HG03457 (cell line): ENCODE measurements around the gene TMED3.
"Not testable (repeated sequence)": the region's sequence is repeated elsewhere in the genome, so short reads cannot be mapped to it uniquely, and the experiment has no call there.

Experiments
- ATAC-seq: cut with Tn5 transposase; IDR thresholded peaks from one replicate; pipeline ENCODE4 v1.9.1; 2021; ENCODE audit warnings: moderate number of reproducible peaks; ENCODE audit not compliant: unreplicated experiment

Gene TMED3

DNA sequence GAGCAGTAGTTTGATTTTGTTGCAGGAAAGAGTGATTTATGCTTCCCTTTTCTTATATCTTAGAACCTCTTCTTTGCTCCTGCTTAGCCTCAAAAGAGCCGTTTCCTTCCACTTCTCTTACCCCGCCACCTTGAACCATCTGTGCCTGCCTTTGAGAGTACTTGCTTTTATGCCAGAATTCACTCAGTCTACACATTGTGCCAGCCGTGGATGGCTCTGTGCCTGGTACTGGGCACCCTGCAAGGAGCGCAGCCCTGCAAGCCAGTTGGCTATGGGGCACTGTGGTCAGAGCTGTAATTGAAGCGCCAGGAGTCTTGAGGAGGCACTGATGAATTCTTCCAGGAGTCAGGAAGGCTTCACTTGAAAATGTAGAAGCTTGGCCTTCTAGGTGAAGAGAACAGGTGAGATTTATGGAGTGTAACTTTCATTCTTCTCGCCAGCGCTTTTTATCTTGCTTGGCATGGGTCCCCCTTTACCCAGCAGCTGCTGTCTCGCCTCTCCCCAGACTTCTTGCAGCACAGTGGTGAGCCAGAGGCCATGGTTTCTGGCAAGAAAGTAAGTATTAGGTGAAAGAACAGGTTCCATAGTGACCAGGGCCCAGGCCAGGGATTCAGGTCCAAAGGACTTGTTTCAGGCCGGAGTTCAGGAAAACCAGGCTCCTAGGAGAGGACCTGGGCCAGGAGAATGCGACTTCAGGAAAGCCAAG is 4.9 kb downstream of the TMED3 start:
- ATAC-seq, result no peak

DNA sequence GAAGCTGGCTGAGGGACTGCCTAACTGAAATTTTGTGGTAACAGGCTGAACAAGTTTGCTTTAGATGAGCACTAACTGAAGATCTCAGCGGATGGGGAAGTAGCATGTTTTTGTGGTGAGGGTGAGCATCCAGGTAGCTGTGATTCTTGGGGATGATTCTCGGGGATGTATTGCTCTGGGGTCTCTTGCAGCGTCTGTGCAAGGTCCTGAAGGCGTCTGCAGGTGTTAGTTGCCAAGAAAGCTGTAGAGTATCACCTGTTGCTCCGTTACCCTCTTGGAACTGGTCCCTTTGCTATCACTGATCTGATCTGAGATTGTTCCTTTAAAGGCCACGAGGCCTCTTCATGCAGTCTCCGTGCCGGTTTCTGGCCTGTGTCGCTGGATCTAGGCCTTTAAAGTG is 6.0 kb downstream of the TMED3 start:
- ATAC-seq, result no peak

- not testable (repeated sequence) for ATAC-seq
These were observed 9.1 kb downstream of the TMED3 start for GRCh38 chr15:79319973-79320372.

GRCh38 chr15:79321876-79322275 is 11.0 kb downstream of the TMED3 start:
- ATAC-seq, result no peak

GRCh38 chr15:79322306-79322705 is 11.4 kb downstream of the TMED3 start:
- ATAC-seq, result no peak

- ATAC-seq, result no peak
These were observed 12.0 kb downstream of the TMED3 start for GRCh38 chr15:79322945-79323344.

- ATAC-seq, result no peak
These were observed 18.3 kb downstream of the TMED3 start for GRCh38 chr15:79329171-79329611.

DNA sequence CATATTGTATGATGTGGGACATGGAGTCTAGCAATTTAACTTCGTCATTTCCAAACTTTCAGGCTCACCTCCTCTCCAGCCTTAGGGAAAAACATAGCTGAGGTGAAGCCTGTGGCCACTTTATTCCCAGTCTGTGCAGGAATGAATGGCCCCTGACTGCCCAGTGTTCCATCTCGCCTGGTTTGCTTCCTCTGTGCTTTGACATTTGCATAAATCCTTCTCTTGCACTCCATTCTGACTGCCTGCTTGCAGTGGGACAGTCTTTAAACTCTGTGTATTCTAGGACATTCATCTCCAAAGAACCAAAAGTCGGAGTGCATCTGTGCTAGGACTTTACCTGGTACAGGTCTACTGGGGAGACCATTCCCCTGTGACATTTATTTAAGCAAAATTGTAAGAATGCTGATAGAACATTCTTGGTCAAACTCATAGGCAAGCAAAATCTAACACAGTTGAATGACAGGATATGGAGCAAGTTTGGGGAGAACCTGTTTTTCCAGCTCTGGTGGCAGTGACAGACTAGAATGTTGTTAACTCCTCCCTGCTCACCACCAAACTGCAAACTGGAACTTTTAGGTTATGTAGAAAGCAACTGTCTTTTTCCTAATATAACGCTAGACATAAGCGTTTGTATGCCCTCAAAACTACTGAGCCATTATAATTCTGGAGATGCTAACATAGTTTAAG is 22.1 kb downstream of the TMED3 start:
- ATAC-seq, result no peak

DNA sequence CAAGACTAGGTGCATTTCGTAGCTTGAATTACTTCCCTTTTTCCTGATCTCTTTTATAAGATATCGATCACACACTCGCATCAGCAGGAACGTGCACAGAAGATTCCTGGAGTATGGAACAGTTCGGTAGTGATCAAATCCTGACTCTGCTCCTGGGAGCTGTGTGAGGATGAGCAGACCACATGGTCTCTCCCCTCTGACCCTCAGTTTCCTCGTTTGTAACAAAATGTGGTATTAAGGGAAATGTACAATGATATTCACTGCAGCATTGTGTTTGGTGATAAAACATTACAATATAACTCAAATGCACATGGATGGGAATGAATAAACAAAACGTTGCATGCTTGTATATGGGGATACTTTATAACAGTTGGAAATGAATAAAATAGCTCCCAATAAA is 26.7 kb downstream of the TMED3 start:
- no peak for ATAC-seq

DNA sequence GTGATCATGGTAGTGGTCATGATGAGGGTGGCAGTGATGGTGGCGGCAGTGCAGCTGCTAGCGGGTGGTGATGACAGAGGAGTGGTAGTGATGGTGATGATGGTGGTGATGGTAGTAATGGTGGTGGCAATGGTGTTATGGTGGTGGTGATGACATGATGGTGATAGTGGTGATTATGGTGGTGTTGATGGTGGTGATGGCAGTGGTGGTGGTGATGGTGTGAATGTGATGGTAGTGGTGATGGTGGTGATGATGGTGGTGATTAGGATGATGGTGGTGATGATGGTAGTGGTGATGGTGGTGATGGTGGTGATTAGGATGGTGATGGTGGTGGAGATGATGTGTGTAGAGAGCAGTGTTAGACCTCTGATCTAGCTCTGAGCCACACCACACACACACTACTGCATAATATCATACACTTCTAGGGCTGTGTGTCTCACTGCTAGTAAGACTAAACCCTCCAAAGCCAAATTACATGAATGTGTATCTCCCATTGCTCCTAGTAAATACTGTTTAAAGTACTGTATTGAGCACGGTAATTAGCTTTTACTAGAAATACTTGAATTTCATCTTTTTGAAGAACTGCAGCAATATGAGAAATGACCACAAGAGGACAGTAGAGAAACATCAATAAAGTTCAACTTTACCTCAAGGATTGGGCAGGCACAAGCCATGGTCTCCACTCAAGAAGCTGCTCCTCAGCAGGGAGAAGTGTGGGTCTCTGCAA is 28.8 kb downstream of the TMED3 start:
- ATAC-seq, result no peak

DNA sequence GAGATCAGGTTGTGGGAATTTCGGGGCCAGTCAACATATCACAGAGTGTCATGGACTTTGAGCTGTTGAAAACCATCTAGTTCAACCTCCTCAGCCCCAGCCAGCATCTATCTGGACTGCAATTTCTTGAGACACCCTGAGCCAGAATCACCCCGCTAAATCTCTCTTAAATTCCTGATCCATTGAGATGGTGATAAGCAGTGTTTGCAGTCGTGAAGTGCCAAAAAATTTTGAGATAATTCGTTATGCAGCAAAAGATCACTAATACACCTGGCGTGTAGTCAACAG is 29.3 kb downstream of the TMED3 start:
- no peak for ATAC-seq

DNA sequence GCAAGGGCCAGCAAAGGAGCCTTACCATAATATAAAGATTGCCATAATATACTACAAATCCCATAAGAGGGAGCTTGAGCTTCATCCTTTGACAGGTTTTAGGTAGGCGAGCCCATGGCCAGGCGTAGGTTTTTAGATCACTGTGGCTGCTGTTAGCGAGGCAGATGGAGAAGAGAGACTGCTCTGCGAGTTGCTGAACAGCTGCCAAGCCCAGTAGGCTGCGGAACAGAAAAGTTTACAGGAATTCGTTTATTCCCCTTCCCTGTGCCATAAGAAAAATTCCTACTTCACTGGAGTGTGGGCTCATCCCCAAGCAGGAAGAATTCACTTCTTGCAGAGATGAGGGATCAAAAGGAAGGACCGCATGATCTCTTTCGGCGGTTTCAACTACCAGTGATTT is 30.5 kb downstream of the TMED3 start:
- no peak for ATAC-seq

- no peak for ATAC-seq
These were observed 38.6 kb downstream of the TMED3 start for GRCh38 chr15:79349525-79349924.

DNA sequence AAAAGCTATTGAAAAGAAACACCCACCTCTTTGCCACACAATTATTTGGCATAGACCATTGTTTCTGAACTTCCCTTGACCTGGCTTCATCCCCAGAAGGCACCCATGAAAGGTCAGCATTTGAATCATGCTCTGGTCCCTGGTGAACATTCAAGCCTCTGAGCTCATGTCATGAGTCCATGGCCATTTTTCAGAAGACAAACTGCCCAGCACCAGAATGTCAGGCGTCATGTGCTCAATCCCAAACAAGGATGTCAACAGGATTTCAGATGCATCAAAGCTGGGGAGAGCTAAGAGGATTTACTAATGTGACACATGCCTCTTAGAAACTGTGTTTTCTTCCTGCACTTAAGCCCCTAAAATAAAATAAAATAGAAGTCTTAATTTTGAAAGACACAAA is 41.3 kb downstream of the TMED3 start:
- no peak for ATAC-seq

DNA sequence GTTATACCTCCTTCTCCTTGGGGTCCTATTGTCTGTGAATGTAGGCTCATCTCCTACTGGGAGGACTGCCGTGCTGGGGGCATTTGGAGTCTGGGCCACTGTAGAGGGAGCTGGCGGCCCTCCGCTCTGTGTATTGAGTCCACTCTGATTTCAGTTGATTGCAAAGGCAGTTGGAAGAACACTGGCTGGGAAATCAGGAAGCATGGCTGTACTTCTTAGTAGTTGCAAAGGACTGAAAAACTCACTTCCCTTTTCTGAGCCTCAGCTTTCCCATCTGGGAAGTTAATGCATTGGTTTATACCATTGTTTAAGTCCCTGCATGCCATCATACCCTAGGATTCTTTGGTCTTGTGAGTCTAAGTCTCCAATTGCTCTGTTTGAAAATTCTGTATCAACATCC is 46.7 kb downstream of the TMED3 start:
- ATAC-seq, result no peak

- ATAC-seq, result no peak
These were observed 47.2 kb downstream of the TMED3 start for GRCh38 chr15:79358069-79358468.

- no peak for ATAC-seq
These were observed 53.8 kb downstream of the TMED3 start for GRCh38 chr15:79364571-79365240.

DNA sequence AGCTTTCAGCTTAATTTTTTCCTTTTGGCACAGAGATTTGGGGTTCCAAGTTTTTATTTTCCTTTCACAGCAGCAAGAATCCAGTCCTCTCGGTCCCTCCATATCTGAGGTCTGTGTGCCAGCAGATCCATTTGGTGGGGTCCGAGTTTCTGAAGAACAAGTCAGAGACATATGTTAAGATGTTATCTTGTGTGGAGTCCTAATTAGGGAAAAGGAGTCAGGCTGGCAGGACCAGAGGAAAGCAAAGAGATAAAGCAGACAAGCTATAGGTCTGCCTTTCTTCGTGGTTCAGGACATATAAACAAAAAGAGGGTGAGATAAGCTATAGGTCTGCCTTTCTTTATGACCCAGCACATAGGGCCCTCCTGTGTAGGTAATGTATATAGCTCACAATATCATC is 54.9 kb downstream of the TMED3 start:
- ATAC-seq, result no peak

DNA sequence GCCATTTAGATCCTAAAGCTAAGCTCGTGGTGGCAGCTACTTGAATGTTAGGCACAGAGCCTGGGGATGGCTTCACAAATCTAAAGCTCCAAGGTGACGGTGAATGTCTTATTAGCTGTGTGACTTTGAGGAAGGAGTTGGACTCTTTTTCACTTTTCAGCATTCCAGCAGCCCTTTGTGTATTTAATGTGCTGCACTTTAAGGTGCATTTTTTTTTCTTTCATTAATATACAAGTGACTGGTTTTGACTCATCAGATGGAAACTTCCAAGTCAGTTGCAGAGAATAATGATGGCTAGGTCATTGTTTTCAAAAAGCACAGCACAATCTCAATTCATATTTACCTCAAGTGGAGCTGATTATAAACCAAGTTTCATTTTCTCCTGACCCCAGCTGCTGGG is 55.8 kb downstream of the TMED3 start:
- no peak for ATAC-seq

- ATAC-seq, result no peak
These were observed 59.8 kb downstream of the TMED3 start for GRCh38 chr15:79370716-79371115.

DNA sequence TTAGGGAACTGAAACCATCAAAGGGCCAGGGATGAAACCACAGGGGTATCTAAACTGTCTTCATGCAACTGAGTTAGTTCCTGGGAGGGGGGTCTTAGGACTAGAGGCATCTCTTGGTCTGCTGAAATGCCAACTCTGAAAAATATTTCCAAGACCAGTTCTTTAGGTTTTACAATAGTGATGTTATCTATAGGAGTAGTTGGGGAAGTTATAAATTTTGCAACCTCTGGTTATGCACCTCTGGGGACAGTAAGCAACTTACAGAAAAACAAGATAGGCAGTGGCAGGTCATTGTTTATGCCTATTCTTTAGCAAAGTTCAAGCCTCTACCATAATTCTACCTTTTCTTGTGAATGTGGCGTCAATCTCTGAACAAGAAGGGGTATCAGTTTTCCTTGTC is 60.7 kb downstream of the TMED3 start:
- no peak for ATAC-seq

DNA sequence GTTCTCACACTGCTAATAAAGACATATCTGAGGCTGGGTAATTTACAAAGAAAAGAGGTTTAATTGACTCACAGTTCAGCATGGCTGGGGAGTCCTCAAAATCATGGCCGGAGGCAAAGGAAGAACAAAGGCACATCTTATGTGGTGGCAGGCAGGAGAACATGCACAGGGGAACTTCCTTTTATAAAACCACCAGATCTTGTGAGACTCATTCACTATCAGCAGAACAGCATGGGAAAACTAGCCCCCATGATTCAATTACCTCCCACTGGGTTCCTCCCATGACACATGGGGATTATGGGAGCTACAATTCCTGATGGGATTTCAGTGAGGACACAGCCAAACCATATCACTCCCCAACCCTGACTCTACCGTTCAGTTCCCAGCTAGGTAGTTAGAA is 61.5 kb downstream of the TMED3 start:
- no peak for ATAC-seq
